IPS-18c (cell line): ENCODE measurements around the gene ATG7.

Experiments used
- H3K4me3 ChIP-seq: 2 replicates; pipeline ENCODE4 v1.7.0; 2013; ENCODE audit warnings: low read depth, mild to moderate bottlenecking, low read length, moderate library complexity; ENCODE audit not compliant: insufficient read depth
- H3K9me3 ChIP-seq: one replicate; pipeline ENCODE4 v1.6.1; 2013; ENCODE audit warnings: mild to moderate bottlenecking, low read length, moderate library complexity; ENCODE audit not compliant: control insufficient read depth, insufficient read depth

The ATG7 gene

GRCh38 chr3:11552289-11553264, 280.4 kb downstream of the ATG7 start:
- Histone ChIP-seq H3K4me3 (no peak overlapping the region), H3K9me3 (no peaks in the 10 kb centered on the region)

- Histone ChIP-seq H3K4me3 (no peak overlapping the region), H3K9me3 (no peaks in the 10 kb centered on the region)
Observed at GRCh38 chr3:11553436-11554235, 281.4 kb downstream of the ATG7 start.

GRCh38 chr3:11554236-11554610, 282.0 kb downstream of the ATG7 start:
- Histone ChIP-seq H3K9me3 (no peaks in the 10 kb centered on the region), H3K4me3 (no peak overlapping the region)

DNA sequence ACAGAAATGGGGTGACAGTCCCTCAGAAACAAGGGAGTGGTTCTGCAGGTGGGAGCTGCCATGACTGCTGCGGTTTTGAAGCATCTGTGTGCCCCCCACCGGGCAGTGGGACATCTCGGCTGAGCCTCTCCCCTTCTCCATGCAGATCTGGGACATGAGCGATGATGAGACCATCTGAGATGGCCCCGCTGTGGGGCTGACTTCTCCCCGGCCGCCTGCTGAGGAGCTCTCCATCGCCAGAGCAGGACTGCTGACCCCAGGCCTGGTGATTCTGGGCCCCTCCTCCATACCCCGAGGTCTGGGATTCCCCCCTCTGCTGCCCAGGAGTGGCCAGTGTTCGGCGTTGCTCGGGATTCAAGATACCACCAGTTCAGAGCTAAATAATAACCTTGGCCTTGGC, 282.5 kb downstream of the ATG7 start:
- Histone ChIP-seq H3K4me3 (no peak overlapping the region), H3K9me3 (no peaks in the 10 kb centered on the region)

DNA sequence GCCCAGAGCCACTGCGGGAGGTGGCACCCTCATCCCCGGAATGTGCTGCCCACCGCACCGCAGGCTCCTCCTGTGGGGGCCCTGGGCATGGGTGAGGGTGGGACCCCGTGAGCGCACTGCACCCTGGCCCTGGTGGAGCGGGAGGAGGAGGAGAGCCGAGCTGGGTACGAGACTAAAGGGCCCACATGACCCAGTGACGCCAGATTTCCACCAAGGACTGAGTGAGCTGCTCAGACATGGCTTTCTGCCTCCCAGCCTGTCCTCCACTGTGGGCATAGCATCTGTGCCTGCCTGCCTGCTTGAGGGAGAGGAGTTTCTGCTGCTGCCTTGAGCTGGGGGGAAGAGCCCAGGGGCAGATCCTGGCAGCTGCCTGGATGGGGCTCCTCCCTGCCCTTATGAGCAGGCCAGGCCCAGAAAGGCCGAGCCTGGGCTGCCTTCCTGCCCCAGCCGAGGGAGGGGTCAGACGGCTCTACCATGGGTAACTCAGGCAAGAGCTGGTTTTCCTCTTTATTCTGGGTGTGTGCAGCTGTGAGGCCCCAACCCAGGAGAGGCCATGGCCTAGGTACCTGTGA, 283.1 kb downstream of the ATG7 start:
- no peak overlapping the region for H3K4me3 ChIP-seq
- H3K9me3 ChIP-seq: no peaks in the 10 kb centered on the region

DNA sequence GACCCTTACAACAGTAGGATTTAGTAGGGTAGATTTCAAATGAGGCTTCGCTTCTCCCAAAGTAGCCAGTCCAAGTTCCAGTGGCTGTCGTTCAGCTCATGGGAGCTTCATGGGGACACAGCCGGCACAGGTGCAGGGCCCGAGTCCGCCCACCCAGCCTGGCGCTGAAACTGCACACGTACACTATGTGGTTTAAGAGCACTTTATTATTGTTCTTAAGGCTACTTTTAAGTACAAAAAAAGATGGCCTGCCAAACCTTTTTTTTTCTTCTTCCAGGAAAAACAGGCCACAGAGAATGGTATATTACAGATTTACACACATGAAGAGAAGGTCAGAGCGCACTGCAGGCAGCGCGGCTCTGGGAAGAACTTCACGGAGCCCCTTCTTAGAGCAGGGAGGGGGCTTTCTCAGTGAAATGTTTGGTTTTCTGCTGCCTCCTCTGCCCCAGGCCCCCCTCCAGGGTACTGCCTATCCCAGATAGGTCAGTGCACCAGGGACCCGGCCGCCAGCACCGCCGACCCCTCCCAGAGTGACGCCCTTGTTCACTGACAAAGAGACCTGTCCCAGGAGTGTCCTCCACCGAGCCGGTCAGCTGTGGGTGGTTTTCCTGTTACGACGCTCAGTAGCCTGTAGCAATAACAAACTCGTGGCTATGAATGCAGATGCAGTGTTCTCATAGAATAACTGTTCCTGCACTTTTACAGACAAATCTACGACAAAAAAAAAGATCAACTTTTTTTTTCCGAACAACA, 283.9 kb downstream of the ATG7 start:
- no peaks in the 10 kb centered on the region for H3K9me3 ChIP-seq
- no peak overlapping the region for H3K4me3 ChIP-seq

DNA sequence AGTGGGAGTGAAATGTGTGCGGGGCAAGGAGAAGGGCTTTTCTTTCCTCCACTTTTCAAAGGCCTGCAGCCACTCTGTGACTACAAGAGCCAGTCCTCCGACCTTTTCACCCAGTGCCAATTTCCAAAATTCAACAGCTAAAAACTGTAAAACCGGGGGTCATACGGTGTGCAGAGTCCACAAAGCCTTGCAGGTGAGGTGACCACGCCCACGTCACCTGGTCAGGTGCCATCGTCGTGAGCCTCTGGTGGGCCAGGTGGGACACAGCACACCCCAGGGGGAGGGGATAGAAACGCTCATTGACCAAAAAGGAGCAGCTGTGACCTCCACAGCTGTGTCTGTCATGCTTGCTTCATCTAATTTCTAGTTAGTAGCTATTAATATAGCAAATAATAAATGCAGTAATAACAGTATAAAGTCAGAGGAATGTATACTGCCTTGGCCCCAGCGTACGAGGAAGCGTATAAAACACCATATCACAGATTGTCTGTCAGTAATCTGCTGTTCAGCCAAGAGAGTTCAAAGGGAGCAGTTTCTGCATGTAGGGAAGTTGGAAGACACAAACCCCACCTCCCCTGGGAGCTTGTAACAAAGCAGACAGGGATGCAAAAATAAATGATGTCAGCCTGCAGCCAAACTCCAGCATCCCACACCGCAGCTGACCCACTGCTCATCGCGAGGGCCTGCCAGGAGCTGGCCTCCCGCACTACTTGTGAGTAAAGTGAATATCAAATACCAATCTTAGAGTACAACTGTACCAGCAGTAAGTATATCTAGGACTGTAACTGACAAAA, 284.9 kb downstream of the ATG7 start:
- Histone ChIP-seq H3K9me3 (no peaks in the 10 kb centered on the region), H3K4me3 (no peak overlapping the region)

DNA sequence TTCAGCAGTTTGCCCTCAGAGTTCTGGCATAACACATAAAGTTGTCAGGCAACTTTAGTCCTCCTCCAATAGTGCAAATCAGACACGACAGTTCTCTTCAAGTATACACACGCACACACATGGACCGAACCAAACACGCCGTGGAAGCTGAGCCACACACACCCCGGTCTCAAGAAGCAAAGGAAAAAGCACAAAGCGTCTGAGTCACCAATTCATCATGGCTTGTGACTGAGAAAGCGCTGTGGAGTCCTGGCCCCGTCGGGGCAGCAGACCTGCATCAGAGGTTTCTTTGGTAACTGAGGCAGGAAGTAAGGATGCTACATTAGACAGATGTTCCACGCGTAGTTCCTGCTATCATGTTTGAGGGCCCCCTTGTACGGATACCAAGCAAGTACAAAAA, 285.8 kb downstream of the ATG7 start:
- H3K9me3 ChIP-seq: no peaks in the 10 kb centered on the region
- no peak overlapping the region for H3K4me3 ChIP-seq

DNA sequence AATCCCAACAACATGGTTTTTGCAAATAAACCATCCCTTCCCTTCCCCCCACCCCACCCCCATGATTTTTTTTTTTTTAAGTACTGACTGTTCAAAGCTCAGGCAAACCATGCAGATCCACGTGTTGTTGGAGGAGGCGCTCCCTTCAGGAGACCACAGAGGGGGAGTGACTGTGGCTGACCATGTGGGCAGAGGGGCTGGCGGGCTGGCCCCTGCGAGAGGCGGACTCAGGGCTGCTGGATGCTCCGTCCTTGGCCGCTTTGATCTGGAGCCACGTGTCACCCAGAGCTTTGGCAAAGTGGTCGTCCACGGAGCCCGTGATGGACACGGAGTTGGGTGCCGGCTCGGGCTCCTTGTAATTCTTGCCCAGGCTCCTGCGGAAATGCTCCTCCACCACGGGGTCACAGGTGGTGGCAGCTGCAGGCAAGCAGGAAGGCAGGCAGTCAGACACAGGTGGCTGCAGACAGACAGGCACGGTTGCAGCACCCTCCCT, 286.3 kb downstream of the ATG7 start:
- no peaks in the 10 kb centered on the region for H3K9me3 ChIP-seq
- H3K4me3 ChIP-seq: no peak overlapping the region

- H3K4me3 ChIP-seq: no peak overlapping the region
Observed at GRCh38 chr3:11558918-11559815, 287.0 kb downstream of the ATG7 start.

DNA sequence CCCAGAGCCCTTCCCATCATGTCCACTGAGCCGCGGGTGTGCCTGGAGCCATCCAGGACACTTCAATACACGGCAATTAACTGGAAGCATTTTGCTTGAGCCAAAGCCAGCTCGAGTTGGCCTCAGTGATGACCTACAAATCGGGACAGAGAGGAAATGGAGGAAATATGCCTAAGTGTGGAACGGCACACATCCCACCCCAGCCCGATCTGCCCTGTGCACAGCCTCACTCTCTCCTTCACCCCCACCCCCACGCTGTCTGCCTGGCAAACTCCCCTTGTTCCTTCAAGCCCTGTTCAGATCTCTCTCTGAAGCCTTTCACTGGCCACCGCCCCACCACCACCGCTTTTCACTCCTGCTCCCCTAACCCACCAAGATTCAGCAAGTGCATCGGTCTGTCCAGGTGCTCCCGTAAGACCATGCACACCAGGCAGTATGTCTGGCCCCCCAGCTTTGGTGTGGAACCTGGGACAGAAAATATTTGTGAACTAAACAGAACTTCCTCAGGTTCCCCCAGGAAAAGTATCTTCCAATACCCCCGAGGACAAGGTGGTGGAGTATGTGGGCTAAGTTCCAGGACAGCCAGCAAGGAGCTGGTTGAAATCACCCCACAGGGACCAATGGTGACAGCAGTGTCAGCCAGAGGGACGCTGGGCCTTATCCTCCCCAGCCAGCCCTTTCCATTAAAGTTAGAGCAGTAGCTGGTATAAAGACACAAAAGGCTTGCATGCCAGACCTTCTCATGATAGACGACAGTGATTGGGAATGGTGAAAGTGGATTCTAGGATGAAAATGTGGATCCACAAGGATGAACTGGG, 287.8 kb downstream of the ATG7 start:
- no peak overlapping the region for H3K4me3 ChIP-seq
- H3K9me3 ChIP-seq: no peaks in the 10 kb centered on the region

More at GRCh38 chr3:11558918-11559815, 287.0 kb downstream of the ATG7 start:
- H3K9me3 ChIP-seq: no peaks in the 10 kb centered on the region

GRCh38 chr3:11560746-11561145, 288.5 kb downstream of the ATG7 start:
- Histone ChIP-seq H3K9me3 (no peaks in the 10 kb centered on the region), H3K4me3 (no peak overlapping the region)

GRCh38 chr3:11562277-11562881, 290.2 kb downstream of the ATG7 start:
- no peak overlapping the region for H3K4me3 ChIP-seq
- H3K9me3 ChIP-seq: no peaks in the 10 kb centered on the region

DNA sequence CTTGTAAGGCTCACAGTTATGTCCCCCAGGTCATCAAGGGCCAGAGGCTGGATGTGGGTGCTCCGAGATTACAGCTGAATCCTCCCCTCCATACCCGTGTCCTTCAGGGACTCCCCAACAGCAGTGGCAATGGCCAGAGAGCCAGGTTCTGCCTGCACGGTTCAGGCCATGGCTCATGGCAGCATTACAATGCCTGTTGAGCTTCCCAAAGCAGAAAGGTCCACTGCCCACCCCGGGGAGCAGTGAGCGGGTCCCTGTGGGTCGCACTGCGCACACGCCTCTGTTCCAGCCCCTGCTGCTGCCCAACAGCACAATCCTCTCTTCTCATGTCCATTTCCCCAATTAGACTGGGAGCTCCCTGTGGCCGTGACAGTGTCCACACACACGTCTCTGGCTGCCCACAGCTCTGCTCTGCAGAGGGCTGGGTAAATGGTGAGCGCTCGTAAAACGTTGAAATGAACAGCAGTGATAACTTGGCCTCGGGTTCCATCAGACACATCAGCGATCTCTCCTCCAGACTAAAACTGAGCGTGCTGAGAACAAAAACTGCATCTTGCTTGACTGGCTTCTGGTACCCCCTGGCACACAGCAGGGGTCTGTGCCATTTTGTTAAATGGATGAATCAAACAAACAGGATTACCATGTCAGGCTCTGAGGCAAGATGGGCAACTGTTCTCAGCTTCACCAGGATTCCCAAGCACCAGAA, 291.1 kb downstream of the ATG7 start:
- H3K4me3 ChIP-seq: no peak overlapping the region
- H3K9me3 ChIP-seq: no peaks in the 10 kb centered on the region
